Glutamatergic neuron (in vitro differentiated cells): Measurements from ENCODE around the gene CNST. TPM values are rescaled to one million over a fixed set of nuclear protein-coding genes. Genes with fewer than 3 reads are reported as not detected.

Source experiments
- DNase-seq: peaks from one replicate; pipeline ENCODE4 v3.0.0; 2022
- H3K27ac Mint-ChIP-seq: one replicate; pipeline ENCODE4 v1.8.0; 2020; ENCODE audit warnings: mild to moderate bottlenecking, mixed read lengths, inconsistent platforms; ENCODE audit not compliant: unreplicated experiment
- H3K27me3 Mint-ChIP-seq: one replicate; pipeline ENCODE4 v1.8.0; 2020; ENCODE audit warnings: mild to moderate bottlenecking, moderate library complexity, mixed read lengths, inconsistent platforms; ENCODE audit not compliant: unreplicated experiment
- H3K36me3 Mint-ChIP-seq: one replicate; pipeline ENCODE4 v1.8.0; 2020; ENCODE audit warnings: mild to moderate bottlenecking, mixed read lengths, inconsistent platforms; ENCODE audit not compliant: unreplicated experiment
- H3K4me1 Mint-ChIP-seq: one replicate; pipeline ENCODE4 v1.8.0; 2020; ENCODE audit warnings: mild to moderate bottlenecking, low read depth, mixed read lengths, inconsistent platforms; ENCODE audit not compliant: unreplicated experiment
- H3K4me3 Mint-ChIP-seq: one replicate; pipeline ENCODE4 v1.8.0; 2020; ENCODE audit warnings: mild to moderate bottlenecking, mixed read lengths, inconsistent platforms; ENCODE audit not compliant: unreplicated experiment
- H3K9me3 Mint-ChIP-seq: one replicate; pipeline ENCODE4 v1.8.0; 2020; ENCODE audit warnings: mild to moderate bottlenecking, moderate library complexity, mixed read lengths, inconsistent platforms; ENCODE audit not compliant: unreplicated experiment
- total RNA-seq: library from RNA; stranded (reverse); fragmentation: NEBNext Ultra II Directional; extraction: Animal tissue kit (Norgen Biotek cat#: 25700); gene quantifications from one replicate; pipeline ENCODE4 v1.2.1, GENCODE V29; 2021; ENCODE audit not compliant: unreplicated experiment
- TF ChIP-seq, protein P1 (sequence below): fragments of 200-600 bp; sonication (generic); IDR thresholded peaks from one replicate; pipeline ENCODE4 v1.5.0; 2021; ENCODE audit not compliant: partially characterized antibody, unreplicated experiment

CNST gene
- total RNA-seq, 1 donor from 2014 or later = 87.2 TPM

DNA sequence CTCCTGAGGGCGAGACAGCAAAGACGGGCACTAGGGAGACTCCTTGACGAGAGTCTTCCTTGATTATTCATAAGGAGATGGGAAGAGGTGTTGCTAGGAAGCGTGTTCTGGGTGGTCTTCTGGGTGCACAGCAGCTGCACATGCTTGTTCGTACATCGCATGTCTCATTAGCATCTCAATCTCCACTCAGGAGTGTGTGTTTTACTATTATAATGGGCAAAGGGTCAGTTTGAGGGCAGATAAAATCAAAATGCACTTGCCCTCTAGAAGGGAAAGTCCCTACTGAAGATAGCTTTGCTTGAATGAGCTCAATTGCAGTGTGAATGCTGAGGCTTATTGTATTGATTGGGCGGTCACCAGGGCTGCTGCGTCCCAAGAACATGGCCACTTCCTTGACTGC is 107.8 kb downstream of the CNST start:
- DNase-seq = no peak
- peaks cover 16% of the 10 kb centered on the region for H3K36me3 Mint-ChIP-seq
- H3K27ac Mint-ChIP-seq = no peak overlapping the region
- TF ChIP-seq, protein P1, sequence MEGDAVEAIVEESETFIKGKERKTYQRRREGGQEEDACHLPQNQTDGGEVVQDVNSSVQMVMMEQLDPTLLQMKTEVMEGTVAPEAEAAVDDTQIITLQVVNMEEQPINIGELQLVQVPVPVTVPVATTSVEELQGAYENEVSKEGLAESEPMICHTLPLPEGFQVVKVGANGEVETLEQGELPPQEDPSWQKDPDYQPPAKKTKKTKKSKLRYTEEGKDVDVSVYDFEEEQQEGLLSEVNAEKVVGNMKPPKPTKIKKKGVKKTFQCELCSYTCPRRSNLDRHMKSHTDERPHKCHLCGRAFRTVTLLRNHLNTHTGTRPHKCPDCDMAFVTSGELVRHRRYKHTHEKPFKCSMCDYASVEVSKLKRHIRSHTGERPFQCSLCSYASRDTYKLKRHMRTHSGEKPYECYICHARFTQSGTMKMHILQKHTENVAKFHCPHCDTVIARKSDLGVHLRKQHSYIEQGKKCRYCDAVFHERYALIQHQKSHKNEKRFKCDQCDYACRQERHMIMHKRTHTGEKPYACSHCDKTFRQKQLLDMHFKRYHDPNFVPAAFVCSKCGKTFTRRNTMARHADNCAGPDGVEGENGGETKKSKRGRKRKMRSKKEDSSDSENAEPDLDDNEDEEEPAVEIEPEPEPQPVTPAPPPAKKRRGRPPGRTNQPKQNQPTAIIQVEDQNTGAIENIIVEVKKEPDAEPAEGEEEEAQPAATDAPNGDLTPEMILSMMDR = no peak
- peaks cover 10% of the 10 kb centered on the region for H3K9me3 Mint-ChIP-seq
- peaks cover 16% of the 10 kb centered on the region for H3K4me1 Mint-ChIP-seq
- H3K27me3 Mint-ChIP-seq = no peaks in the 10 kb centered on the region
- H3K4me3 Mint-ChIP-seq = no peak overlapping the region

DNA sequence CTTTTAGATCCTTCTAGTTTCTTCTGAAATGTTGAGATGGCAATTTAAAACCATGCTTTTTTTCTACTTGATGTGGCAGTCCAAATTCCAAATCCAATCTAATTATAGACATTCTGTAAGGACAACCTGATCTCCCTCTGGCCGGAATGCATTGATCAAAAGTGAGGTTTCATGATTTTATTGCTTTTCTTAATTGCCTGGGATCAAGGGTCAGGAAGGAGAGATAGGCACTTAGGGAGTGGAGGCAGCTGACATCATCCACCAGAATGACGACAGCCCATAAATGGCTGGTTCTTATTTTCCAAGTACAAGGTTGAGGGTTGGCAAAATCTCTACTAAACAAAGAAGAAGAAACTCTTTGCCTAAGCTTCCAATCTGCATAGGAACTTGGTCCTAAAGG is 111.6 kb downstream of the CNST start:
- peaks cover 34% of the 10 kb centered on the region for H3K9me3 Mint-ChIP-seq
- peaks cover 14% of the 10 kb centered on the region for H3K36me3 Mint-ChIP-seq
- no peak for DNase-seq
- H3K27ac Mint-ChIP-seq = peak overlapping the region; percentile 49
- TF ChIP-seq, protein P1 = no peak
- peaks cover 17% of the 10 kb centered on the region for H3K27me3 Mint-ChIP-seq
- peaks cover 47% of the 10 kb centered on the region for H3K4me1 Mint-ChIP-seq
- H3K4me3 Mint-ChIP-seq = peak overlapping the region; percentile 26

DNA sequence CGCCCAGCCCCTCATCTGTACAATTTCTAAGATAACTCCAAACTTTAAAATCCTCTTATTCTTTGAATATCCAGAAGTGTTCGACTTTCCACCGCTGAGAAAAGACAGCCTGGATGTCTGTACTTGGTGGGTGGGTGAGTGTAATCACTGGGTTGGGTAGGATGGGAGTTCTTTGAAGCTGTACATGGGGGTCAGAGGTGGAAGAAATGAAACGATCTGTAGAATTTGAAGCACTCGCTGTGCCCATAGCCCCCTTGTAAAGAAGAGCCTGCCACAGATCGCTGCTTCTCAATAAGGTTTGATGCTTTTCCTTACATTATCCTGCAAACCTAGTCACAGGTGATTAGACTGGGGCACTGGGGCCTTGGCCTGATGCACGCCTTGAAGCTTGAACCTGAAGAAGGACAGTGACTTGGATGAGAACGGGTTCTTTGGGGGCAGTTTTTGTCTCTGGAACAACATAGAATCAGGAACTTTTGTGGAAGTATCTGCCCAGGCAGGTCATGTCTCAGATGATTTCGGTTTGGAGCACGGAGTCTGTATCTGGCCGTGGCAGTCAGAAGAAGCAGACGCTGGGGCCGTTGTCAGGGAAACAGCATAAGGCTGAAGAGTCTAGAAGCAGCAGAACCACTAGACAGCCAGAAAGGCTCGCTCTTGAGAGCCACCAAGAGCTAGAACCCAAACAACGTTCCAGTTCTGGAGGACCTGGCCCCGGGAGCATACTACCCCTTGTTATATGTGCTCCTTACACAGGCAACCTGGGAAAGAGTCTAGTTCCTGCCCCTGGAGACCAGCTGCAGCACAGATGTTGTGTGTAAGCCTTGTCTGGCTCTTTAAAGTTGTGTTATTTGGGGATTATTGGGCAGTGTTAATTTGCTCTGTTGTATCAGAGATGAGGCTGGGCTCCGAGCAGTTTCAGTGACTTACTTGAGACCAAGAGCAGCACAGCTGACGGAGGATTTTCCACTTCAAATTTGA is 112.8 kb downstream of the CNST start:
- H3K36me3 Mint-ChIP-seq = peaks cover 8% of the 10 kb centered on the region
- H3K9me3 Mint-ChIP-seq = peaks cover 32% of the 10 kb centered on the region
- TF ChIP-seq, protein P1 = no peak
- DNase-seq = no peak
- peak overlapping the region; percentile 44 for H3K4me3 Mint-ChIP-seq
- H3K27me3 Mint-ChIP-seq = peaks cover 17% of the 10 kb centered on the region
- H3K27ac Mint-ChIP-seq = peak overlapping the region; percentile 99
- H3K4me1 Mint-ChIP-seq = peaks cover 53% of the 10 kb centered on the region

DNA sequence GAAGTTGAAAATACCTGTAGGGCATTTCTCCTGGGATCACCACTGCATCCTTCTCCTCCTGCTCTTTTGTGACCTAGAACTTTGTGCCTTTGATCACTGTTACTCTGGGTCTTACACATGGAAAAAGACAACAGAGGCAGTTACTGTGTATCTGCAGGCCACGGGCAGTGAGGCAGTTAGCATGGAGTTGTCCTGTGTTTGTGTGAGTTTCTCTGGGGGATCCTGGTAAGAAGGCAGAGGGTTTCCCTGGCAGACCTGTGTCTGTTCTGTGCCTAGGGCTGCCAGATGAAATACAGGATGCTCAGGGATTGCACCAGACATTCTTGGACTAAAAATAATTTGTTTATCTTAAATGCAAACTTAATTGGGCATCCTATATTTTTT is 113.5 kb downstream of the CNST start:
- Mint-ChIP-seq H3K4me1 (peaks cover 58% of the 10 kb centered on the region), H3K27ac (peak overlapping the region; percentile 99), H3K9me3 (peaks cover 36% of the 10 kb centered on the region), H3K27me3 (peaks cover 17% of the 10 kb centered on the region), H3K36me3 (peaks cover 7% of the 10 kb centered on the region), H3K4me3 (peak overlapping the region; percentile 44)
- TF ChIP-seq, protein P1 = no peak
- DNase-seq = no peak

DNA sequence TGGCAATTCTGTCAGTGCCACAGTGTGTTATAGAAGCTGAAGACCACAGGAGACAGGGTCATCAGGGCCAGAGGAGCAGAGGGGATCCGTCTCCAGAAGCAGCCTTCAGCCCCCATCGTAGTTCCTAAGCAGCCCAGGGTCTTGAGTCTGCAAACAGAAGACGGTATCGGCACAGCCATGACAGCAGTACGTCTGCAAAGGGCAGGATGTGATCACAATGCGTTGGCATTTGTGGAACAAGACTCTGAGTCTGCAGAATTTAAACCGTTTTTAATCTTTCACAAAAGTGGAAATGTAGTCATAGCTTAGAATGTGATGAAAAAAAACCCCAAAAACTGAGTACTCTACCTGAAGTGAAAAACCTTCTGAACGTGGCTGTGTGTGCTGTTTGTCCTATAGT is 113.9 kb downstream of the CNST start:
- H3K27me3 Mint-ChIP-seq = peaks cover 17% of the 10 kb centered on the region
- no peak for DNase-seq
- H3K4me1 Mint-ChIP-seq = peaks cover 61% of the 10 kb centered on the region
- H3K9me3 Mint-ChIP-seq = peaks cover 35% of the 10 kb centered on the region
- H3K4me3 Mint-ChIP-seq = peak overlapping the region; percentile 84
- peaks cover 3% of the 10 kb centered on the region for H3K36me3 Mint-ChIP-seq
- H3K27ac Mint-ChIP-seq = peak overlapping the region; percentile 99
- TF ChIP-seq, protein P1 = no peak
